Fibroblast of lung (primary cell): ENCODE measurements around the gene MED31.
"Not testable (repeated sequence)": the region's sequence is repeated elsewhere in the genome, so short reads cannot be mapped to it uniquely, and the experiment has no call there.

ENCODE experiments used
- CTCF ChIP-seq, 2 donors: IDR thresholded peaks in 1 of 2; conservative IDR thresholded peaks in 1 of 2; 1 replicate in 1 of 2; 2 replicates in 1 of 2; pipeline ENCODE4 v1.5.1; 2011 to 2012; ENCODE audit warnings: low read length in 2 of 2, control low read depth in 1 of 2, inconsistent platforms in 1 of 2, low read depth in 1 of 2, mild to moderate bottlenecking in 1 of 2
- EZH2 ChIP-seq: IDR thresholded peaks from 2 replicates; pipeline ENCODE4 v1.5.1; 2012; ENCODE audit warnings: low read length, control low read depth, mild to moderate bottlenecking; ENCODE audit errors: missing control alignments

- not testable (repeated sequence) for TF ChIP-seq CTCF (conservative IDR thresholded peaks at IDR 0.05 in 1 of 2, IDR thresholded peaks at IDR 0.05 in 1 of 2; ENCODE audit: low read depth in 1 of 2, low read length in 2 of 2); EZH2
These were observed 7.0 kb upstream of the MED31 start for GRCh38 chr17:6658411-6658810.
